GM04503 (cell line): ENCODE results near the gene KCNAB2.
A peak's percentile ranks its signal among the peaks of the same experiment; 100 is the strongest.

ENCODE experiments used
- DNase-seq: peaks from one replicate; pipeline ENCODE4 v3.0.0-alpha.2; 2012; ENCODE audit warnings: low read depth

Gene KCNAB2

DNA sequence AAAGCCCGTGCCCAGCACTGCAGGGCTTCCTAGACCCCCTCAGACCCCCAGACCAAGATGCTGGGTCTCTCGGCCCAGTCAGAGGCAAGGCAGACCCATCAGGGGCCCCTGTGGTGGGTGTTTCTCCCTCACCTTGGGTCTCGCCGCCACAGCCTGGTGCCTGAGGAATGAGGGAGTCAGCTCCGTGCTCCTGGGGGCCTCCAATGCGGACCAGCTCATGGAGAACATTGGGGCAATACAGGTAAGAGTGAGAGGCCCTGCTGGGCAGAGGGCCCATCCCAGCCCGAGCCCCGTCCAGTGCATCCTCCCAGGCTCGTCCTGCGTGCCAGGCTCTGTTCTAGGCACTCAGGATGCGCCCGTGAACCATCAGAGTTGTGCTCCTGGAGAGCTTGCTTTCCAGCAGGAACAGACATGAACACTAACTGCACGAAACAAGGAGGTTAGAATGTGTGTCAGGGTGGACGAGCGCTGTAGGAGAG lies 51.5 kb downstream of the KCNAB2 start:
- no peak for DNase-seq

GRCh38 chr1:6097824-6098223 lies 52.1 kb downstream of the KCNAB2 start:
- no peak for DNase-seq

DNA sequence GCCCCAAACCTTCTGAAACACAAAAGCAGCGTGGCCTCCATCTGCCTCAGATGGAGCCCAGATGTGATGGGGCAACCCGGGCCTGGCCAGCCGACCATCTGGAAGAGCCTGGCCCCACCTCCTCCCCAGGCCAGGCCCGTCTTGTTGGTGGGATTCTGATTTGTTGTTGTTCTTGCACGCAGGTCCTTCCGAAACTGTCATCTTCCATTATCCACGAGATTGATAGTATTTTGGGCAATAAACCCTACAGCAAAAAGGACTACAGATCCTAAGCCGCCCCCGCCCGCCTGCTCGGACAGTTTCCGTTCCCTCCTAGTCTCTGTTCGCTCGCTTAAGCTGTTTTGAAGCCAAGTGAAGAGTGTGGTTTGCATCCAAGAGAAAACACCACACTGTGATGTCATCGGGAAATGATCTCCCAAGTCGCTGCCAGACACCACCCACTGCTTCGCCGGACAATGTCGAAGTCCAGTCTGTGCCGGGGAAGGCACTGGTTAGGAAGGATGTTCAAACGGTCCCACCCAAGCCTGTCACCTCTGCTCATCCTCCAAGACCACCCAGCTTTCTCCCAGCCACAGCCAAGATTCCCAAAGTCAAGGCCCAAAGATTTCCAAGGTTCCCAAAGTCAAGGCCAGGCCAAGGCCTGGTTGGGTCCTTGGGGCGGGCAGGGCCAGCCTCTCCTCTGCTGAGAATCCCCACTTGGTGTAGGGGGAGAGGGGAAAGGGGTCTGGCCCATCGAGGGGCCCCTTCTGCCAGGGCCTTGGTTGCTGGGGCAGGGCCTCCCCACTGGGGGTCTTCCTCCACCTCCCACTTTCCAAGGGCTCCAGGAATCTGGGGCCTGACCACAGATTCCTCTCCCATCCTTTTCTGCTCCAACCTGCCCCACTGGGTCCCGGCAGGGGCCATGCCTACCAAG lies 52.9 kb downstream of the KCNAB2 start:
- DNase-seq = peak; percentile 67

DNA sequence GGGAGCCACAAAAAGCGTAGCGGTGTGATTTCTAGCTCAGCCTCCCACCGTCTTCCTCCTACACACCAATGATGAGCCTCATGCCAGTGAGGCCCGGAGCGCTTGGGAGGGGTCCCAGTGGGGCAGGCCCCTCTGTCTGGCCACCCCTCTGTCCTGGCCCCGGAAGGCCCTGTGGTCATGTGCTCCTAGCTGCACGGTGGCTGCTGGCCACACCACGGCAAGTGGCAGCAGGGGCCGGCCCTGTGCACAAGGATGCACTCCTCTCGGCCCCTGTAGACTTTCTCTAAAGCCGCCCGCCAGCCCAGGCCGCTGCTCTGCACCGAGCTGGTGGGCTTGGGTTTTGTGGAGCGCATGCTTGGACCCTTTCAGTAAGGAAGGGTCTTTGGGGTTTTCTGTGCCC lies 53.6 kb downstream of the KCNAB2 start:
- DNase-seq = no peak

DNA sequence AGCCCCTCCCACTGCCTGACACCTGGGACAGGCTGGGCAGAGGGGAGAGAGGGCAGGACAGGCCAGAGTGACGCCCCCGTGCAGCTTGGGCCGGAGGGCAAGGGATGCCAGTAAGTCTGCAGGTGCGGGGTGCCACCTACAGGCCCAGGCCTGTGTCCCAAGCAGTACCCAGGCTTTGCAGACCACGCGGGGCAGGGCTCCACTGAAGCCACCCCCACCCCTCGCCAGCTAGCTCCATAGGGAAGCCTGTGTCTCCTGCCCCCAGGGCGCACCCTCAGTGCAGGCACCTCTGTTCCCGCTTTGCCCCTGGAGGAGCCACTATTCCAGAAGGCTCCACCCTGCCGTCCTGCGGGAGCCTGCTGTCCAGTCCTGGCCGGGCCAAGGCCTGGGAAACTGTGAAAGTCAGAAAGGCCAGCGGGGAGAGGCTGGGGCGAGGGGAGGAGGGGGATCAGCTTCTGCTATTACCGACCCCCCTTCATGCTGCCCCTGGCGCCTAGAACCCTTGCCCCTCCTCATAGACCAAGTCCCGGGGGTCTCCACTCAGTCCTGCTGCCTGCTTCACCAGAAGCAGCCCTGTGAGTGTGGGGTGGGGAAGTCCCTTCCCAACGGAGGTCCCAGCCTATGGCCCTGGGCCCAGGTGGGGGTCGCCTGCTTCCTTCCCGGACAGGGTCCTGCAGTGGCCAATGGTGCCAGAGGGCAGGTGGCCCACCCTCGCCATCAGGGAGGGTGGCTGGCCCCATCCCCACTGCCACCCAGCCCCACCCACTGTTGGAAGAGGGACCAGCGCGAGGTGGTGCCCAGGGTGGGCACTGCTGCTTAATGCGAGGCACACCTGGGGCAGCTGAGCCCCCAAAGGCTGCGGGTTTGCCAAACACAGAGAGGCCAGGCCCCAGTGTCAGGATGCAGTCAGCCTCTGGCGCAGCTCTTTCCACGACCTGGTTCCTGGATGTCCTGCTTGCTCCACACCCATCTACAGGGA lies 54.4 kb downstream of the KCNAB2 start:
- DNase-seq = no peak

DNA sequence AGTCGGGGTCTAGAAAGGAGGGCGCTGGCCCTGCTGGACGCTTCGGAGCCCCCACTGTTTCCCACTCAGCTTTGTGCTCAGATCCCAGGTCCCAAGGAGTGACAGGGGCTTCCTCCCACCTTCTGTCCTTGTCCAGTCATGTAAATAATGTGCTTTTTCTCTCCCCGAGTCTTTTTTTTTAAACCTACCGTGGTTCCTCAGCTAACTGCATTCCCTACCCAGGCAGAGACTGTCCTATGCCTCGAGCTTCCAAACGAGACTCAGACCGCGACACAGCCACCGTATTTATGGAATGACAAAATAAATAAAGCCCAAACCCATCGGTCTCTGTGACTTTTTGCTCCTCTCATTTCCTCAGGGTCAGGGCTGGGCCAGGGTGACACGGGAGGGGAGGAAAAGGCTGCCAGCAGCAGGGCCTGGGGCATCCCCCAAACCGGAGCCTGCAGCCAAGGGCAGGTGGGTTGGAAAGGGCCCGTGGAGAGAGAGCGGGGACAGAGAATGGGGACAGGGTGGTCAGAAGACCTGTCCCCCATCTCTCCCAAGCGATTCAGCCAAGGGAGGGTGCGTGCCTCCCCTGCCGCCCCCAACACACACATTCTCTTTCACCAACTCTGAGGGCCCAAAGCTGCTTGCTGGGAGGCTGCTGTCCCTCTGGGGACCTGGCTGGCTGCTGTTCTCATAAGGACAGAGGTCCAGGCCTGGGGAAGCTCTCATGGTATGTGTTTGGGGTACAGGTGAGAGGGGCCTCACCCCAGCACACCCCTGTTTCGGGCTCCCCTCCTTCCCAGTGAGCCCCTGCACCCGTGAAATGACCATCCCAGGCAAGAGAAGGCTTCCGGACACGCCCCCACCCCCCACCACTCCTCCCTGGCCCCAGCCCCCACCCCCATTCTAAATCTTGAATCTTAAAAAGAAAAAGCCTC lies 55.4 kb downstream of the KCNAB2 start:
- no peak for DNase-seq

DNA sequence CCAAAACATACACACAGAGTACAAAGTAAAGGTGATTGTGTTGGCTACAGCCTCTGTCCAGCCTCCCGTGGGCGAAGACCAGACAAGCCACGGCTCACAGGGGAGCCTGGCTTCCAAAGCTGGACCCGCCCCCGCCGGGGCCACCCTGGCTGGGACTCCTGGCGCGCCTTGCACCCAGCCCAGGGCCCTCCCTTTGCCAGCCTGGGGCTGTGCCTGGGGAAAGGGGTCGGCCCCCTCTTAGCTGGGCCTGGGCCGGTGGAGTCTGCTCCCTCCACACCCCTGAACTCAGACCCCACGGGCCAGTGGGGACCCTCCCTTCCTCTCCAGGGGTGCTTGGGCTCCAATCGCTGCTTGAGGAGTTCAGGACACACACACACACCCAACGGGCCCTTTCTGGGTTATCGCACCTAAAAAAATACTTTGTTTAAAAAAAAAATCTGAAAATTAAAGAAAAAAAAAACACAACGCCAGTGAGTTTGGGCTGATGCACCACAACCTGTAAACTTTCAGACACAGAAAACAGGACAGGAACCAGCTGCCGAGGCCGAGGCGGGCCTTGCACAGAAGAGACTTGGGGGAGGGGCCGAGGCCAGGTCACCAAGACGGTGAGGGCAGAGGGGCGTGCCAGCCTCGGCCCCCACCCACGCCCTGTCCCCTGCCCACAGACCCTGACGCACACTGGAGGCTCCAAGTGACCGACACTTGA lies 56.3 kb downstream of the KCNAB2 start:
- DNase-seq = no peak

GRCh38 chr1:6102532-6102845 lies 56.8 kb downstream of the KCNAB2 start:
- no peak for DNase-seq

GRCh38 chr1:6103111-6103853 lies 57.6 kb downstream of the KCNAB2 start:
- no peak for DNase-seq

DNA sequence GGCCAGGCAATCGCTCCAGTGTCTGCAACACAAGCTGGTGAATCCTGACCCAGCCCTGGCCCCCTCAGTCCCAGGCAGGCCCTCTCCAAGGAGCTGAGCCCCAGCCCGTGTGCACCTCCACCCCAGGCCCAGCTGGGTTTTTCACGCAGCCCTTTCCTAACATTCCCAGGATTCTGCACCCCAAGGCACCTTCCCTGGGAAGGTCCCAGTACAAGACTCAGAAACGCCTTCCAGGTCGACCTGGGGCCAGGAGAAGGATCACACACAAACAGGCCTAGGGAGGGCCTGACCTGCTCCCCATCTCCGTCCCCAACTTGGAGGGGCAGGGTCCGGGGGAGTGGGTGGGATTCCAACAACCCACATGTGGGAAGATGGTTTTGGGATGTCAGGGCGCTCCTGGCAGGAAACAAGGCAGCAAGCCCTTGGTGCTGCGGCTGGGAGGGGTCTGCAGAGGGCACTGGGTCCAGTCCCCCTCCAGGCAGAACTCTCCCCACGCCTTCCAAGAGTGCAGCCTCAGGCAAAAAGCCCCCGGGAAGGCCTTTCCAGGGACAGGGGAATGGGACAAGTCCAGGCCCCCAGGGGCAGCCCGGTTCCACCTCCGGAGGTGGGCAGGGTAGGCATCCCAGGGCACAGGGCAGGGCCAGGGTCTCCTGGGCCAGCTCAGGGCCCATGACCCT lies 58.3 kb downstream of the KCNAB2 start:
- no peak for DNase-seq

GRCh38 chr1:6104631-6105030 lies 58.9 kb downstream of the KCNAB2 start:
- no peak for DNase-seq

GRCh38 chr1:6105218-6105679 lies 59.6 kb downstream of the KCNAB2 start:
- DNase-seq = no peak

- DNase-seq = no peak
These were observed 60.1 kb downstream of the KCNAB2 start for GRCh38 chr1:6105763-6106162.

- no peak for DNase-seq
These were observed 60.6 kb downstream of the KCNAB2 start for GRCh38 chr1:6106321-6106731.

GRCh38 chr1:6106977-6107376 lies 61.3 kb downstream of the KCNAB2 start:
- DNase-seq = no peak

DNA sequence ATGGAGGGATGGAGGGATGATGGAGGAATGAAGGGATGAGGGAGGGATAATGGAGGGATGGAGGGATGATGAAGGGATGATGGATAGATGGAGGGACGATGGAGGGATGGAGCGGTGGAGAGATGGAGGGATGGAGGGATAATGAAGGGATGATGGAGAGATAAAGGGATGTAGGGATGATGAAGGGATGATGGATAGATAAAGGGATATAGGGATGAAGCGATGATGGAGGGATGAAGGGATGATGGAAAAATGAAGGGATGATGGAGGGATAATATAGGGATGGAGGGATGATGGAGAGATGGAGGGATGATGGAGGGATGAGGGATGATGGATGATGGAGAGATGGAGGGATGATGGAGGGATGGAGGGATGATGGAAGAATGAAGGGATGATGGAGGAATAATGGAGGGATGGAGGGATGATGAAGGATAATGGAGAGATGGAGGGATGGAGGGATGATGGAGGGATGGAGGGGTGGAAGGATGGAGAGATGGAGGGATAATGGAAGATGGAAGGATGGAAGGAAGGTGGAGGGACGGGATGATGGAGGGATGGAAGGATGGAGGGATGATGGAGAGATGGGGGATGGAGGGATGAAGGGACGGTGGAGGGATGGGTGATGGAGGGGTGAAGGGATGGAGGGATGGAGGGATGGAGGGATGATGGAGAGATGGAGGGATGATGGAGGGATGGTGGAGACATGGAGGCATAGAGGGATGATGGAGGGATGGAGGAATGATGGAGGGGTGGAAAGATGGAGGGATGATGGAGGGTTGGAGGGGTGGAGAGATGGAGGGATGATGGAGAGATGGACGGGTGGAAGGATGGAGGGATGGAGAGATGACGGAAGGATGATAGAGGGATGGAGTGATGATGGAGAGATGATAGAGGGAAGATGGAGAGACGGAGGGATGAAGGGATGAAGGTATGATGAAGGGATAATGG lies 62.0 kb downstream of the KCNAB2 start:
- no peak for DNase-seq

GRCh38 chr1:6108476-6108875 lies 62.8 kb downstream of the KCNAB2 start:
- no peak for DNase-seq

GRCh38 chr1:6108937-6109614 lies 63.4 kb downstream of the KCNAB2 start:
- no peak for DNase-seq
